GM19238 (cell line): ENCODE data around the gene KIAA2012.

ENCODE experiments used
- DNase-seq: peaks from one replicate; pipeline ENCODE4 v3.0.0; 2011; ENCODE audit warnings: low spot score; ENCODE audit not compliant: insufficient read length

Gene KIAA2012

DNA sequence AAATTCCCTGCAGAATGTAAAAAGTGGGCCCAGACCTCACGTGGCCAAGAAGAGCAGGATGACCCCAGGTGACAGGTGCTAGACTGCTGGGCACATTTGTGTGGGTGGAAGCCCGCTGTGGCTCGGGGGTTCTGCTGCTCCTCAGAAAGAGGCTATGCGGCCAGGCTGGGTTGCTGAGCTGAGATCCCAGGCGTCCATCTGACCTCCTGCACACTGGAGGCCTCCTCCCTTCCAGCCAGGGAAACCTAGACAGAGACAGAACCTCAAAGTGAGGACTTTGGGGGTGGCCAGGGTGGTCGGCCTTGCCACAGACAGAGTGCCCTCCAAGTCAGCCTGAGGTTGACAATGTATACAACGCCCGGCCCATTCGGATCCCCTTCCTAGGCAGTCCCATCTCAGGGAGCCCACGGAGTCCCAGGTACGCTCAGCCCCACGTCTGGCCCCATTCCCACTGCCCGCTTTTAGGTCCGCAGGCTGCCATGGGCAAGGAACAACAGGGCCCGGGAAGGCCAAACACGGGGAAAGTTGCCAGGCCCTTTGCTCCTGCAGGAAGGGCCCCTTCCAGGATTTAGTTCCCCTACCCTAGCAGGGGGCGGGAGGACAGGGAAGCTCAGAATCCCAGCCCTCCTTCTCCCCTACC, 75.6 kb downstream of the KIAA2012 start:
- DNase-seq = no peak

DNA sequence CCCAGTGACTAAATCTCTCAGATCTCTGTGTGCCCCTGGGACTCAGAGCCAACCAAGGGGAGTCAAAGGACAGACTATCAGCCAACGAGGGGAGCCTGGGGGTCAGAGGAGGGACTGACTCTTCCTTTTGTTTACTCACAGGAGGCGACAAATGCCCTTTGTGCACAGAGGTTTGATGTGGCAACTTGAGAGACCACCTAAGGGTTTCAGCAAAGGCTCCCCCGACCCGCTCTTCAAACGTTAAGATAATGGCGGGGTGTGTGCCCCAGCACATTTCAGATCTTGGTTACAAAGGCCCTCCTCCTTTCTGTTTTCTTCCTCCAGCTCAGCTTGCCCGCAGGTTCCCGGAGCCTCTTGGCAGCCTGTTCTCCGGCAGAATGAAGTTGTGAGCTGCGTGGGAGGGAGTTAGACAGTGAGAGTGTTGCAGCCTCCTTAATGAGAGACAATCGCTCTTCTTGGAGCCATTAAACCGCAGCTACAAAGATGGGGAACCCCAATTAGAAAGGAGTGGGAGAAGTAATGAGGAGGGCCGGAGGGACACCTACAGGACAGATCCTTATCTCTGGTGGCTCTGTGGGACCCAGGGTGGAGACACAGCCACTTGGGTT, 76.2 kb downstream of the KIAA2012 start:
- DNase-seq = no peak

DNA sequence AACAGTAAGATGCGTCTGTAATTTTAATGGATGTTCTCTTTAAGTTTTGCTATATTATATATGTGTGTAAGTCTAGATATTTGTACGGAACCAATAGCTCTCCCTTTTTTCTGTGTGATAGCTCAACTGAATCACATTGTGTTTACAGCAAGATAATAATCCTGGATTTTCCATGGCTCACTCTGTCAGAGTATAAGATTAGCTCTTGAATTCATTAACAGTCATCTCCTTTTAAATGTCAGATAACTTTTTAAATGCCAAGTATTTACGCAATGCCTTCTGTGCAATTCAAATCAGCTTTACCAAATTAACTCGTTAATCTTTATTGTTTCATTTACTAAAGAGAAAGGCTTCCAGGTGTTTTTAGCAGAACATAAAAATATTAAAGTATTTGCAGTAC, 76.9 kb downstream of the KIAA2012 start:
- DNase-seq = no peak

DNA sequence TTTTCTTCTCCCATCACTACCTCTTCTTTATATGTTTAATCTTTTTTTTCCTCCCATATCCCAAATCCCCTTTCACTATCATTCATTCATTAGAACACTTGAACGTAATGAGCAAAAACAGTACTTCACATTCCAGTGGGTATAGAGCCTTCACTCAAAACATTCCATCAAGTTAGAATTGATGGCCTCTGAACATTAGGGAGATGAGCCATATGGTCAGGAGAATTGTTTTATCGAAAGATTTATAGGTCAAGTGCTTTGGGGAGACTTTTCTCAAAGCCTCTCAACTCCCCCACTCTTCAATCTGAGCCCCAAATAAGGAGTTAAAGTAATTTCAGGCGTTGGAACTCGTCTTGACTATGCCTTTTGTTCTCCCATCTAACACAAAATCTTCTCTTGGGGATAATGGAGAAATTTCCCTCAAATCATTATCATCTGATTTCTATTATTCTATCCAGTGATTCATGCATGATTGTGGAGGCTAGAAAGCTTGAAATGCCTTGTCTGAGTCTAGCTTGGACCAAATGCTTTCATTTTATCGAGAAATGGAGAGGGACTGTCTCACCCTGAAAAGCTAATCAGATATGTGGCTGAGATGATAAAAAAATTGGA, 79.2 kb downstream of the KIAA2012 start:
- DNase-seq = no peak

DNA sequence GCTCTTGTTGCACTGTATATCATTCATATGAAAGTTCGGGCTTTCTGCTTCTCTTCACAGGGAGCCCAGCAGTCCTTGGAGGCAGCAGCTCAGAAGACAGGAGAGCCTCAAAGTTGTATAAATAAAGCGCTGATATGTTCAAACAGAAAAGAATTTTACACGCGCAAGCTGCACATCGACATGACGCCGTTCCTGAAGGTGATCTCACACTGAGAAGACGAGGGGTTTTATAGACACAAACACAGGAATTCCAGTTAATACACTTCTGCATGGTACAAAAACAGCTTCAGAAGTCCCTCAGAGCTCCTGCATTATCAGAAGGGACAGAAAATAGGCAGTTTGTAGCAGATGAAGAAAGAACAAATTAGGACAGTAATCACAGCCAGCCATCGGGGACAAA, 81.6 kb downstream of the KIAA2012 start:
- no peak for DNase-seq

DNA sequence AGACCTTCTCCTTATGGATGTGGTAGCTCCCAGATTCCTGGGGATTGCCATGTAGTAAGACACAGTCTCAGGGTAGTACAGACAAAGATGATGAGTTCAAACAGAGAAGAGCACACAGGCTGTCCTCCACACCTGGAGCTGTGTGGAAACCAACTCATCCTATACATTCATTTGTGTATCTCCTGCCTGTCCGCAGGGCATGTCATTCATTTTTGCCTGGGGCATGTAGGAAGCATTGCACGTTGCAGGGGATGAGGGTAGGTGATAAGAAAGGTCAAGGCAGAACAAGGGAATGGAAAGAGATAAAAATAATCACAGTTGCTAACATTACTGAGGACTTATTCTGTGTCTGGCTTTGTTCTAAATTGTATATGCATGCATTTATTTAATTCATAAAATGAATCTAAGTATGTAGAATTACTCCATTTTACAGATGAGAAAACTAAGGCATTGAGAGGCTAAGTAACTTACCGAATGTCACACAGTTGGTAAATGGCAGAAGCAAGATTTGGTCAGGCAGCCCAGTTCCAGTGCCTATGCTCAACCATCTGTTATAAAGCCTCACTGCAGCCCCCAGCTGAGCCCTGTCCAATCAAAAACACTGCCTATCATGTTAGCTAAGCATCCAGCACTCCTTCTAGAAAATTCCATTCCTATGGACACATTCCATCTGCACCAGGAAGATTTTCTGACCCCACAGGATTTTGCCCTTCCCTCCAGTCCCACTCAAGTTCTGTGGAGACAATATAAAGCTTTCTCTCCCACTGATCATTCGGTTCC, 84.3 kb downstream of the KIAA2012 start:
- DNase-seq = no peak

DNA sequence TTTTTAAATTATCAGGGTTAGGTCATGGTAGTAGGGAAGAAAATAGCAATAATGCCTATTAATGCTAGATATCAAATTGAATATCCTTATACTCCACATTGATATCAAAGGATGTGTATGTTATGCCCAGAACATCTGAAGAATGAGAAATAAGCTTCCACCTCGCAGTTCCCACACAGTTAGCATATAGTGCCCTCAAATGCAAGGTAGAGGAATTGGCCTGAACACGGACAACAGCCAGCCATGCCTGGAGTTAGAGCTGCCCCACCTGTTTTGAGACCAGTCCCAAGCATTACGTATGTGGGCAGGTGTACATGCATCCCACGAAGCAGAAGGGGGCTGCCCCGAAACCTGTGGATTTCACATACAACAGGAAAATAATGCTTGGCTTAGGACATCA, 85.7 kb downstream of the KIAA2012 start:
- no peak for DNase-seq

DNA sequence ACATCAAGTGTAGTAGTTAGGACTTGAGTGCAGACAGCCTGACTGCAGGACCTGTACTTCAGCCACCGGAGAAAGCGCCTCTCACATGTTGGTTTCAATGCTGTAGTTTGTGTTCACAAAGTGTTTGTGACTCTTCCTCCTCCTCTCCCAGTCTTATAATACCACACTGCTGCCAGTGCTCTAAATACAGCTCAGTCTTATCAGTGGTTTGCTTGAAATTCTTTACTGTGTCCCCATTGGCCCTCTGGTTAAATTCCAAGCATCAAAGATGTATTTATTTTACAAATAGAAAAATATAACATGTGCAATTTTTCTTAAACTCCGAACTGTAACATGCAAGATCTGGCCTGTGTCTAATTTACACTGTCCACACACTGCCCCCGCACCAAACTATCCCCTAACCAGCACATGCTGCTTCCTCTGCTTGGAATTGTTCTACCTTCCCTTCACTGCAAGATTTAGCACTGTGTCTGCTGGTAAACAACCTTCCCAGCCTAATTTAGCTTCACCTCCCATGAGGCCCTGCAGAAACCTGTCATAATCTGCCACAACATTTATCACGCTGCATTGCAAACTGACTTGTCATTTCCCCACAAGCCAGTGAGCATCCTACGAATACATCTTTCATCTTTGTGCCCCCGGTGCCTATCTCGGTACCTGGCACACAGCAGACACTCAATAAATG, 88.2 kb downstream of the KIAA2012 start:
- DNase-seq = no peak

DNA sequence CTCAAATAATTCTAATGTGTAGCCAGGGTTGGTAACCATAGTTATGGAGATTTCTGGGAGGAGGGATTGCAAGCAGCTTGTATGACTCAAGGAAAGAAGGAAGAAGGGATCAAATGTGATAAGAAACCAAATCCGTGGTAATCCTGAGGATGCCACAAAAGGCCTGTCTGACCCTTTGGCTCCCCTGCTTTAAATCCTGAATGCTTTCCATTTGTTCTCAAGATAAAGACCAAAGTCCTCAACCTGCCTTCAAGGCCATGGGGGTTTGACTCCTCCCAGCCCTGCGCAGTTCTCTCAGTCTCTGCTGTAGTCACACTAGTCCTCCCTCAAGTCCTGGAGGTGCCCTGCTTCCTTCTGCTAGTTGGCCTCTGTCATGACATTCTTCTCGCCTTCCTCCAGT, 91.4 kb downstream of the KIAA2012 start:
- DNase-seq = no peak

DNA sequence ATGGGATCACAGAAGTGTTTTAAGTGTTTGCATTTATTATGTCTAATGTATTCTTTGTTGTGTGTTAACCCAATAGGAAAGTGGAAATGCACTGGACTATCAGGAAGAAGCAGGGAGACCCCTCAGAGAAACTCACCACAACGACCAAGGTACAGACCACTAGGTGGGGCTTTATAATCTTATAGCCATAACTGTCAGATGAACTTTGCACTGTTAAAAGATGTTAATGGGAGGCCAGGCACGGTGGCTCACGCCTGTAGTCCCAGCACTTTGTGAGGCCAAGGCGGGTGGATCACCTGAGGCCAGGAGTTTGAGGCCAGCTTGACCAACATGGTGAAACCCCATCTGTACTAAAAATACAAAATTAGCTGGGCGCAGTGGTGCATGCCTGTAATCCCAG, 92.2 kb downstream of the KIAA2012 start:
- DNase-seq = no peak

DNA sequence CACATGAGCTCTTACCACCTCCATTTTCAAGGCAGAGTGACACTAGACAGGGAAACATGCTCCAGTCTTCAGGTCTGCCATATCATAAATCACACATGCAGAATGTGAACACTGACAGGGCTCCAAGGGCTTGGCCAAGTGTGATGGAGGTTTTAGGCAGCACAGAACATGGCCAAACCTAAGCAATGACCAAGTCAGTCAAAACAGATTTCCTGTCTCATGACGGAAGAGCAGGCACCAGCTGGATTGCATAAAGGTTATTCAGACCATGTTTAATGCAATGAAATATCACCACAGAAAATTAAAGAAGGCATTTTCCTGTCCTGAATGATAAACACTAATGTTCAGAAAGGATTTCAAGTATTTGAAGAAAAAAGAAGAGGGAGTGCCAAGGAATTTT, 92.9 kb downstream of the KIAA2012 start:
- DNase-seq = no peak

DNA sequence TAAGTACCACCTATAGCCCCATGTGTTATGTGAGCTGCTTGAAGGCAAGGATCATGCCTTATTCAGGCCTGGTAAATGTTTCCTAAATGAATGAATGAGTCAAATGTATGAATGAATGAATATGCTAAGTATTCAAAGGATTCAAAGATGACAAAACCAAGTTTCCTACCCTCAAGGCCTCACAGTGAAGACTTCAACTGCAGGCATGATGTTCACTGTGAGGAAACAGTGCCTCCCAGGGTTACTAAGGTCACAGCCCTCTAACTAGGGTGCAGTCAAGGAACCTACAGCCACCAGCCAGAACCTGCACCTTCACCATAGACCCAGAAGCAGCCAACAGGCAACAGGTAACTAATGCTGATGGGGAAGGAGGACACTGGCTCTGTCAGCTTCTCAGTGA, 96.1 kb downstream of the KIAA2012 start:
- DNase-seq = no peak

DNA sequence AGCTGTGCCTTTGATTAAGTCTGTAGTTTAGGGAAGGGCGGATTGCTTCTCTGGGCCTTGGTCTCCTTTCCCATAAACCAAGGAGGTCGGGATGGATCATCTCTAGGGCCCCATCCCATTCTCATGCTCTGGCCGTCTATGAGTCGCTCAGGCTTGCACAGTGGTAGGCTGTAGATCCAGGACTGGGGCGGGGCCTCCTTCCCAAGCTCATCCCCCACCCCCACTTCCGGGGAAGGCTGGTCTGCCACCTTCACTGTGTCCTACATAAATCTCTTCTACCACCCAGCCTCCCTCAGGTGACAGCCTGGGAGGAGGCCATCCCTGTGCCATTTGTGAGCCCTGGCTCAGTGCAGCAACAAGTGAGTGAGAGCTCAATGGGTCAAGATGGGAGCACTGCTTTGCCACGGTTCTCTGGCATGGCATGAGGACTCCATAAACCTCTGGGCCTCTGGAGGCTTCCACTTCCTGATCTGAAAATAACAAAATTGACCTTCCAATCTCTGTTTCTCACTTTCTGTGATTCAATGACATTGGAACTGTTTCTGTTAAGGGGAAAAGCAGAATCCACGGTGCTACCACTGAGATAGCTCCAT, 96.9 kb downstream of the KIAA2012 start:
- DNase-seq = no peak

DNA sequence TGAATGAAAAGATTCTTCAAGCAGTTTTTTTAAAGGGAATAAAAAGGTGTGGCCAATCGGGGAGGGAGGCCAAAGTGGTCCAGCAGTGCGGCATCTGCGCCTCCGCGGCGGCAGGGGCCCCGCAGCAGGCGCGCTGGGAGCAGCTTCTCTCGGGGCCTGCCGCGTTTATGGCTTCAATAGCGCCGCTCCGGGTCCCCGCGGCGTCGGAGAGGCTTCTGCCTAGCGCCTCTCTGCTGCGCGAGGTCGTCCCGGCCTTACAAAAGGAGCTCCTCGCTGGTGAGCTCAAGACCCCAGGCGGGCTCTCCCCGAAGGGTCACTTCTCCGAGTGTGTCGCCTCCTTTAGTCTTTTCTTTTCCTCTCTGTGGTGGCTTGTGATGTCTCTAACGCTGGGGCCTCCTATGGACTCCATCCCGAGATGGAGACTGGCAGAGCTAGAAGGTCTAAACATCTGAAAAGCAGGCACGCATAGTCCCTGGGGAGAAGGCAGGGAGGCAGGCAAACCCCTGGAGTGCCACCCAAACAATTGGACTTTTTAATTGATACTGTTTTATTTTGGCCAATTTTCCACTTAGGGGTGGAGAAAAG, 98.3 kb downstream of the KIAA2012 start:
- peak; percentile 15 for DNase-seq

DNA sequence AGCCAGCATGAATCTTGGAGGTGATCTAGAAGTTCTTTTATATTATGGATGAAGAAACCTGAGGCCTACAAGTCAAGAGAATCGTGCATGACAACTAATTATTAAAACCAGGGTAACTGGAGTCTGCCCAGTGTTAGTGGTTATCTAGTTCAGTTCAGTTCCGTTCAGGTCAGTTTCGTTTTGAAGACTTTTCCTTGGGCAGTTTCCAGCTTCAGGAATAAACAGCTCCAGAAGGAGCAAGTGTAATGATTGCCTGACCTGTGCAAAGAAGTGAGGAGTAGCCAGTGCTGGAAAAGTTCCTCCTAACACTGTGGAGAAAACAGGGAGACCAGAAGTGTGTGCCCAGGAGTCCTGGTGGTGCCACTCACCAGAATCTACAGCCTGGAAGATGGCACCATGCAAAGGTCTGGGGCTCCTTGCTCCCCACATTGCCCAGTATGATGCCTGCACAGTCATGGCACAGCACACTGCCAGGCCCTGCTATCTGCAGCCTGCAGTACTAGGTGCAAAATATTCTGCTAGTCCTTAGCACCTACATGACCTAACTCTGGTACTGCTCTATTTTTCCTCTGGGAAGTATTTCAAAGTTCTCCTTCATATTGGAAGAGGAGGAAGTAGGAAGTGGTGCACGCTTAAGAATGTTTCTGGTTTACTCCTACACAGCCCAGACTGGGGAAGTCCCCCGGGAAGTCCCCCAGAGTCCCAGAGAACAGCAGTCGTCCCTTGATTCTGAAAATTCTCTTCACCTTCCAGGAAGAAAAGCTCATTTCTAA, 99.6 kb downstream of the KIAA2012 start:
- peak; percentile 20 for DNase-seq

DNA sequence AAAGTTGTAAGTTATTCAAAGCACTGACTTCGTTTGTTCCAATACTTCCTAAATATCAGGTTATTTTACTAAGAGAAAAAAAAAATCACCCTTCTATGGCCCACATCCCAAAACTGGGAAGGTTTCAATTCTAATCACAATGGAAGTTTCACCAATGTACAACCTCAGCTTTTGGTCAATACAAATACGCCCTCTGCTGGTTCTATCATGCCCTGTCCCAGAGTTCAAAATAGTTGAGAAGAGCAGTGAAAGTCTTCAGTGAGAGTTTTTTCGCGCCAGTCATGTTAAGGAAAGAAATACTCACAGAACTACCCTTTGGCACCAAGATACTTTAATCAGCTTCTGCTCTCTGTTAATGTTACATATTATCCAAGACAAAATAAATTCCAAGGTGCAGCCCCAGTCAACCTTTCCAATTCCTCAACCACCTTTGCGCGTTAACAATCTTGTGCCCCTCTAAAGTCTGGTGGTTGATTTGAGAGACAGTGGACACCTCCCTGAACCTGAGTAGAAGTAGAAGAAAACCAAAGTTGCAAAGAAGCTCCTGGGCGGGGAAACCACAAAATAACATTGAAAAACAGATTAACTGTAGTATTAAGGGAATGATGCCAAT, 105.4 kb downstream of the KIAA2012 start:
- DNase-seq = no peak

DNA sequence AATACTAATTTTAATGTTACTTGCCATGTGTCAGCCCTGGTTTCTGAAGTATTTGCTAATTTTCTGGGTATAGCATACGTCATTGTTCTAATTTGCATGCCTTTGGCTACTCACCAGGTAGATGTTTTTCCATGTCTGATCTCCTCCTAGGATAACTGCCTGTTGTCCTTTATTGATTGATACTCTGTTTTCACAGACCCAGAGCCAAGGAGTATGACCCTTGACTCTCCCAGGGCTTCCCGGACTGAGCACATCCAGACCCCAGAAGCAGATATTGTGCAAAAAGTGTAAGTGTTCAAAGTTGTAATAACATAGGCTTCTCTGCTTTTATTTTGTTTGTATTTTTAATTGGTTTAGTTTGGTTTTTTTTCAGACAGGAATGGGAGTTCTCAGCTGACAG, 111.5 kb downstream of the KIAA2012 start:
- DNase-seq = no peak

DNA sequence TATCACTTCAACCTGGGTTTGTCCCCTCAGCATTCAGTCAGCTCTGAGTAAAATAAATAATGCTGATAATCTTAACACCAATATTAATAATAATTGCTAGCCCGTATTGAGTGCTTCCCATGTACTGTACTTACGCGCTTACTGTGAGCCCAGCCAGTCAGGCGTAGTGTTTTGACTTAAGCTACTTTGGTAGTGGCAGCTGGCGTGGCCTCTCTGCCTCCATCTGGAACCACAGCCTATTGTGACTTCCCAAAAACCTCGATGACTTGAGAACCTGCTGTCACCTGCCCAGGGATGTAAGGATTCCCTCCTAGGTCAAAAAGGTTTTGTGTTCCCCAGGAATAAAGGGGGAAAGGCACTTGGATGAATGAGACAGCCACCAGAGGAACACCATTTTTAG, 112.1 kb downstream of the KIAA2012 start:
- no peak for DNase-seq

DNA sequence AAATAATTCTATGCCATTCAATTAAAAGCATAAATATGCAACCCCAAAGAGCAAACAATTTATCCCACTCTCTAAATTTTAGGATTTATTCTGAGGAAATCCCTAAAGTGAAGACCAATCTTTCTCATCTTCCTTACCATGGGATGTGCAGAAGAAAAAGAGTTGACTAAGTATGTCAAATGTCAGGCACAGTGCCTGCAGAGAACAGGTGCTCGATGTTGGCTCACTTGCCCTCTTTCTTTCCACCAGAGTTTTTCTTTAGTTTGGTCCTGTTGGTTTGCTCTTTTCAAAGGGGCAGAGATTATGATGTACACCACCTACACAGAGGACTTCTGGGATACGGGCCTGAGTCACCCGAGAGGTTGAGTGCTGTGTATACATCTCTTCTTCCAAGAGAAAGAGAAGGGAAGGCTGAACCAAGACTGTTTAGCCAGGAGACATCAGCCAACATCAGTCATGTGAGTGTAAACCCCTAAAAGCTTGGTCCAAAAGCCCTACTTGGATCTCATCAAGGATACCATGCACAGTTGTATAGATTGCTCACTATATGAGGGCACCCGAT, 113.7 kb downstream of the KIAA2012 start:
- DNase-seq = no peak
